Tibial nerve (tissue), 4 donors: ENCODE data around the gene ANO1. TPM values are rescaled to one million over a fixed set of nuclear protein-coding genes. Genes with fewer than 3 reads are reported as not detected.

ENCODE experiments used
- DNase-seq, 2 donors: peaks; one replicate each; pipeline ENCODE4 v3.0.0-alpha.2; 2019; ENCODE audit warnings: low spot score in 2 of 2
- H3K27ac ChIP-seq, 4 donors: fragments of 200-600 bp; sonication (generic) in 3 of 4; one replicate each; pipeline ENCODE4 v1.5.1; 2017 to 2019; ENCODE audit warnings: mild to moderate bottlenecking in 1 of 4
- H3K27me3 ChIP-seq, 2 donors: fragments of 200-600 bp; sonication (generic) in 1 of 2; one replicate each; pipeline versions ENCODE4 v1.5.1 to v1.6.0; 2017 to 2019
- H3K36me3 ChIP-seq, 3 donors: fragments of 200-600 bp; sonication (generic); one replicate each; pipeline ENCODE4 v1.5.1; 2018 to 2019
- H3K4me1 ChIP-seq, 4 donors: fragments of 200-600 bp; sonication (generic) in 3 of 4; one replicate each; pipeline ENCODE4 v1.5.1; 2017 to 2019
- H3K4me3 ChIP-seq, 4 donors: fragments of 200-600 bp; sonication (generic) in 3 of 4; one replicate each; pipeline ENCODE4 v1.5.1; 2017 to 2019; ENCODE audit warnings: mild to moderate bottlenecking in 1 of 4, moderate library complexity in 1 of 4
- H3K9me3 ChIP-seq, 4 donors: fragments of 200-600 bp; sonication (generic) in 3 of 4; one replicate each; pipeline ENCODE4 v1.5.1; 2017 to 2019
- CTCF ChIP-seq, 5 experiments: fragments of 200-600 bp in 3 of 5; fragments of 450-650 bp in 2 of 5; sonication (generic) in 3 of 5; IDR thresholded peaks; one replicate each; pipeline ENCODE4 v1.5.1; 2016 to 2019; ENCODE audit warnings: antibody characterized with exemption in 5 of 5, mild to moderate bottlenecking in 3 of 5, moderate library complexity in 2 of 5
- EP300 ChIP-seq, 2 donors: sonication (generic); formaldehyde crosslinking; IDR thresholded peaks; one replicate each; pipeline ENCODE4 v1.6.1; 2017; ENCODE audit warnings: antibody characterized with exemption in 2 of 2, mild to moderate bottlenecking in 1 of 2
- POLR2A ChIP-seq, 2 donors: fragments of 450-650 bp; IDR thresholded peaks; one replicate each; pipeline ENCODE4 v1.6.1; 2017; ENCODE audit warnings: antibody characterized with exemption in 2 of 2, mild to moderate bottlenecking in 2 of 2, moderate library complexity in 2 of 2
- WGBS, 2 donors: methylation state at CpG; one replicate each; pipeline ENCODE4 v1.1.5; 2018; 5-methylcytosine and 5-hydroxymethylcytosine counted together
- total RNA-seq, 4 donors: library from RNA; depleted of rRNA; stranded (reverse); fragments of >200 nt; gene quantifications; one replicate each; pipeline ENCODE4 v1.1.0, GENCODE V29; 2016

The ANO1 gene
- total RNA-seq, 4 donors from 2014 or later, result 1.7 to 6.3 (median 4.1) TPM

- Histone ChIP-seq H3K4me3 (no peak overlapping the region), H3K27ac (no peak overlapping the region), H3K27me3 (no peaks in the 10 kb centered on the region), H3K4me1 (no peaks in the 10 kb centered on the region), H3K9me3 (no peaks in the 10 kb centered on the region), H3K36me3 (no peaks in the 10 kb centered on the region)
- 54 to 55% methylated on average over 15 of the region's 15 CpGs for WGBS, 2 donors
- DNase-seq, result no peak
- TF ChIP-seq POLR2A (IDR thresholded peaks at IDR 0.05) (no peak), CTCF (IDR thresholded peaks at IDR 0.05) (no peak), EP300 (IDR thresholded peaks at IDR 0.05) (no peak)
Observed at GRCh38 chr11:70175236-70175698, 97.2 kb downstream of the ANO1 start.

GRCh38 chr11:70176940-70177689, 99.0 kb downstream of the ANO1 start:
- Histone ChIP-seq H3K4me3 (no peak overlapping the region), H3K27me3 (no peaks in the 10 kb centered on the region), H3K4me1 (no peaks in the 10 kb centered on the region), H3K27ac (no peak overlapping the region), H3K36me3 (no peaks in the 10 kb centered on the region), H3K9me3 (no peaks in the 10 kb centered on the region)
- WGBS, 2 donors, result 84 to 85% methylated on average over 39 of the region's 39 CpGs
- TF ChIP-seq POLR2A (IDR thresholded peaks at IDR 0.05) (no peak), CTCF (IDR thresholded peaks at IDR 0.05) (peak in 1 of 5 experiments; percentile 5)
- no peak for DNase-seq

GRCh38 chr11:70180906-70181305, 102.8 kb downstream of the ANO1 start:
- DNase-seq, result no peak
- 80 to 83% methylated on average over 10 of the region's 11 CpGs for WGBS, 2 donors
- Histone ChIP-seq H3K27me3 (no peaks in the 10 kb centered on the region), H3K27ac (no peak overlapping the region), H3K9me3 (no peaks in the 10 kb centered on the region), H3K36me3 (no peaks in the 10 kb centered on the region), H3K4me3 (no peak overlapping the region), H3K4me1 (no peaks in the 10 kb centered on the region)
- TF ChIP-seq CTCF (IDR thresholded peaks at IDR 0.05) (no peak), EP300 (IDR thresholded peaks at IDR 0.05) (no peak), POLR2A (IDR thresholded peaks at IDR 0.05) (no peak)

- 88 to 91% methylated on average over 18 of the region's 18 CpGs for WGBS, 2 donors
- Histone ChIP-seq H3K9me3 (no peaks in the 10 kb centered on the region), H3K27me3 (no peaks in the 10 kb centered on the region), H3K4me3 (no peak overlapping the region), H3K4me1 (no peaks in the 10 kb centered on the region), H3K36me3 (no peaks in the 10 kb centered on the region), H3K27ac (no peak overlapping the region)
- TF ChIP-seq CTCF (IDR thresholded peaks at IDR 0.05) (no peak), POLR2A (IDR thresholded peaks at IDR 0.05) (no peak)
- DNase-seq, result no peak
Observed at GRCh38 chr11:70182266-70182665, 104.1 kb downstream of the ANO1 start.

GRCh38 chr11:70183032-70183431, 104.9 kb downstream of the ANO1 start:
- no peaks in the 10 kb centered on the region for H3K9me3 ChIP-seq
- TF ChIP-seq CTCF (IDR thresholded peaks at IDR 0.05) (no peak), POLR2A (IDR thresholded peaks at IDR 0.05) (no peak), EP300 (IDR thresholded peaks at IDR 0.05) (no peak)
- no peak for DNase-seq
- no peak overlapping the region for H3K4me3 ChIP-seq
- WGBS, 2 donors, result 83 to 91% methylated on average over 1 of the region's 1 CpG
- H3K4me1 ChIP-seq, result no peaks in the 10 kb centered on the region
- H3K36me3 ChIP-seq, result no peaks in the 10 kb centered on the region
- H3K27ac ChIP-seq, result no peak overlapping the region
- H3K27me3 ChIP-seq, result no peaks in the 10 kb centered on the region
